ENCODE results near the gene FRMD4A. TPM values are rescaled to one million over a fixed set of nuclear protein-coding genes. Genes with fewer than 3 reads are reported as not detected.
A peak's percentile ranks its signal among the peaks of the same experiment; 100 is the strongest.

Gene FRMD4A
- total and polyA plus RNA-seq, 2 of the 4 experiments (the other 2 are of a cell fraction): 30.3 to 68.8 TPM

DNA sequence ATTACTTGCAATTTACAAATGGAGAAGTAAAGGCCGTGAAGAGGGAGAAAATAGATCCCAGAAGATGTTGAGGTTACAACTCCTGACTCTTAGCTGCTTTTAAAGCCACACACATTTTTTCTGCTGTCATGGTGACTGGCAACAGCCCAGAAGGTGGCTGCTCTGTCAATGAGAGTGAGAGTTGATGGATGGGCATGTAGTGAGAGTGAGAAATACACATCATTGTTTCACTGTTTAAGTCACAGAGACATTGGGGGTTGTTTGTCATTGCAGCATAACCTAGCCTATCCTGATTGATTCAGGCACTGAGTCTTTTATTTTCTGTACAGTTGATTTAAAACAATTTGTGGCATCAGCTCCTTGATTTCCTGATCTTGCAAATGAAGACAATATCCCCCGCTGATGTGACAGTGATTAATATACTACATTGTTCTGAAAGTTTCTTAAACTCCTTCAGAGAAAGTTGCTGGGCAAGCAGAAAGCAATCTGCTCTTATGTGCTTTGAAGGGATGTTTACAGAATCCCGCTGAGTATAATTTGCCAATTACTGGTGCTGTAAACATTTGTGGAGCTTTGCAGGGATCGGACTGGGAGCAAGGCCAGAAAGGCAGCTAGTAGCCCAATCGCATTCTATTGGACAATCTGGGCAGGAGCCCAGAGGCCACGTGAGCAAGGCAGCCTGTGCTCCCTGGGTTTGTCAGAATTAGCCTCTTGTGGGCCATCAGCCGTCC is 514.4 kb downstream of the FRMD4A start (continued):
- no peak for TF ChIP-seq POLR2A (IDR thresholded peaks at IDR 0.05; ENCODE audit: low read depth, low read length)
- no peak for TF ChIP-seq SMC3 (IDR thresholded peaks at IDR 0.05; ENCODE audit: low read depth, low read length)

DNA sequence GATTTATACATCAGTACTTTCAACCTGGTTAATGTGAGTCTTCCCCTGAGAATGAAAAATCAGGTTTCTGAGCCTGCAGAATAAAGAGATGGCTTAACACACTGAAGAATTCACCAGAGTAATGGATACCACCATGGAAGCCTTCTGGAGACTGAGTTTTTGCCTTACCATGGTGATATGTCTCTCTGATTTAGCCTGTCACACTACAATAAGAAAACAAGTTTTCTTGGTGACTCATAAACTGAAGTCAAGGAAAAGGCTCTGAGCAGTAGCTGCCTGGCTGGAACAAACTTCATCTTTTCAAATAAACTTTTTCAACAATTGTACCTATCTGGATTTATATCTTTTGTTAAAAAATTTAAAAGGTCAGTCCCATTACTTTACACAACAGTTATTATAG is 515.0 kb downstream of the FRMD4A start:
- no peak overlapping the region for H3K4me2 ChIP-seq (ENCODE audit: low read depth, low read length)

More for the DNA sequence above, 515.0 kb downstream of the FRMD4A start:
- no peak overlapping the region for H3K9ac ChIP-seq (ENCODE audit: low read depth, low read length)
- TF ChIP-seq FOS (IDR thresholded peaks at IDR 0.05; ENCODE audit: low read depth, low read length) (peak; percentile 34; the same call in 1 of the 2 replicates), SMC3 (IDR thresholded peaks at IDR 0.05; ENCODE audit: low read depth, low read length) (no peak), CHD1 (IDR thresholded peaks at IDR 0.05; ENCODE audit: low read depth, low read length) (no peak)
- peak overlapping the region; percentile 42 for H3K4ac ChIP-seq (ENCODE audit: low read depth, low read length)
- dilution Hi-C loops (cut with HindIII; ENCODE audit: low sequenced_read_pairs, unreplicated experiment) (no loop called here), in situ Hi-C loops (cut with MboI; ENCODE audit: low sequenced_read_pairs) (no loop called here), intact Hi-C loops (cut with micrococcal nuclease) (no loop called here)
- peak; percentile 53 for ATAC-seq (ENCODE audit: low read depth)
- peaks cover 8 to 51% of the 10 kb centered on the region in 2 experiments for H3K79me1 ChIP-seq (ENCODE audit: low read depth in 1 of 2, low read length in 2 of 2)
- CTCF ChIA-PET: no interaction called here
- peaks cover 8% of the 10 kb centered on the region for H3K4me1 ChIP-seq (ENCODE audit: control insufficient read depth, insufficient read depth, low read length)
- no peak overlapping the region for H3K56ac ChIP-seq (ENCODE audit: extremely low read depth, insufficient read depth, low read length)
- peak overlapping the region in 1 of 2 experiments; percentile 8; a peak in 1 of 4 replicates for H4K8ac ChIP-seq (ENCODE audit: low read depth in 2 of 2, low read length in 2 of 2)
- H2BK15ac ChIP-seq (ENCODE audit: low read depth, low read length): peak overlapping the region; percentile 16; the same call in 1 of the 3 replicates
- peaks cover 13% of the 10 kb centered on the region; the same call in 1 of the 2 replicates for H4K20me1 ChIP-seq (ENCODE audit: insufficient read depth, low read length)
- no peak overlapping the region for H2BK20ac ChIP-seq (ENCODE audit: low read depth, low read length)
- no peak overlapping the region for H3K4me3 ChIP-seq (ENCODE audit: insufficient read depth, low read depth, low read length)
- H3K18ac ChIP-seq (ENCODE audit: low read depth, low read length): no peak overlapping the region
- H2BK5ac ChIP-seq (ENCODE audit: low read depth, low read length, poor library complexity, severe bottlenecking): peak overlapping the region; percentile 61
- H3K9me1 ChIP-seq (ENCODE audit: insufficient read depth, low read length): peaks cover 7% of the 10 kb centered on the region; the same call in 1 of the 2 replicates
- no peak overlapping the region for H3K23ac ChIP-seq (ENCODE audit: low read depth, low read length)
- no peak overlapping the region for H4K91ac ChIP-seq (ENCODE audit: insufficient read depth, low read depth, low read length)
- H3K27ac ChIP-seq (ENCODE audit: insufficient read depth, low read length): no peak overlapping the region
- peaks cover 2% of the 10 kb centered on the region for H3K9me3 ChIP-seq (ENCODE audit: control insufficient read depth, insufficient read depth, low read length)
- H3K27me3 ChIP-seq (ENCODE audit: control insufficient read depth, insufficient read depth, low read length): no peaks in the 10 kb centered on the region
- H3K14ac ChIP-seq (replicated peaks; ENCODE audit: low read depth, low read length): 0 out of 2 replicates have a peak overlapping the region, but pooled peaks have one; percentile 49
- no peak overlapping the region for H2AK9ac ChIP-seq (replicated peaks; ENCODE audit: low read depth, low read length, poor library complexity)
- H2AFZ ChIP-seq (replicated peaks; ENCODE audit: low read length, poor library complexity): no peak overlapping the region
- H2AK5ac ChIP-seq (ENCODE audit: low read depth, low read length): peak overlapping the region; percentile 37; the same call in 1 of the 2 replicates
- H2BK120ac ChIP-seq (ENCODE audit: low read depth, low read length): 0 out of 2 replicates have a peak overlapping the region, but pooled peaks have one; percentile 12
- no TSS peak for BruUV-seq (replicated peaks)
- DNase-seq: peak; percentile 82
- POLR2A ChIA-PET (ENCODE audit: unreplicated experiment): no interaction called here
- no peak overlapping the region for H4K5ac ChIP-seq (ENCODE audit: low read depth, low read length)
- no peaks in the 10 kb centered on the region for H3K36me3 ChIP-seq (ENCODE audit: control insufficient read depth, insufficient read depth, low read length)

Measured in IMR-90 (cell line).